K562 treated with DMSO at 1 percent for 24 hours (cell line): ENCODE data around the gene INTS3. TPM values are rescaled to one million over a fixed set of nuclear protein-coding genes. Genes with fewer than 3 reads are reported as not detected.

Experiments
- total RNA-seq: library from RNA; unstranded; fragments of 300-600 nt; gene quantifications from 2 replicates; pipeline ENCODE4 v1.2.3, GENCODE V29; 2022; ENCODE audit warnings: low read depth; ENCODE audit not compliant: insufficient read depth

The INTS3 gene
- 28.2 and 29.5 TPM in 2 replicates for total RNA-seq

GRCh38 chr1:153727463-153728304 lies at the start of gene INTS3:
TSS of gene INTS3 (plus strand) at chr1:153728050. CDS start at chr1:153728635, 585 bp downstream.

GRCh38 chr1:153678519-153679336 lies 49.1 kb upstream of the INTS3 start, which contains the start of gene NPR1:
TSS of gene NPR1 (plus strand) at chr1:153678688. CDS start at chr1:153679109, 421 bp downstream.

GRCh38 chr1:153774780-153775457 lies 47.1 kb downstream of the INTS3 start, which contains the start of gene SLC27A3:
TSS of gene SLC27A3 (plus strand) at chr1:153775407. CDS start at chr1:153775498, 91 bp downstream.

Other genes starting within 250 kb of the INTS3 start
- gene S100A6, start 192.1 kb upstream of the INTS3 start, total RNA-seq: 14.1 and 19.7 TPM in 2 replicates
- gene S100A5, start 187.1 kb upstream of the INTS3 start, total RNA-seq: not detected in 2 replicates
- 5.4 and 6.5 TPM in 2 replicates for gene S100A4, start 182.2 kb upstream of the INTS3 start, total RNA-seq
- gene S100A3, start 178.8 kb upstream of the INTS3 start, total RNA-seq: 0.44 TPM in 1 of 2 replicates, not detected in the other
- gene S100A2, start 162.2 kb upstream of the INTS3 start, total RNA-seq: not detected in 2 replicates
- 5.0 and 5.5 TPM in 2 replicates for gene S100A16, start 114.9 kb upstream of the INTS3 start, total RNA-seq
- 1.3 TPM in 1 of 2 replicates, not detected in the other for gene S100A14, start 111.7 kb upstream of the INTS3 start, total RNA-seq
- 195 and 202 TPM in 2 replicates for gene S100A13, start 100.5 kb upstream of the INTS3 start, total RNA-seq
- gene S100A1, start 99.6 kb upstream of the INTS3 start, total RNA-seq: 31.8 and 34.2 TPM in 2 replicates
- gene CHTOP, start 94.0 kb upstream of the INTS3 start, total RNA-seq: 56.0 and 57.4 TPM in 2 replicates
- gene SNAPIN, start 69.3 kb upstream of the INTS3 start, total RNA-seq: 49.3 and 51.6 TPM in 2 replicates
- 237 and 240 TPM in 2 replicates for gene ILF2, start 57.1 kb upstream of the INTS3 start, total RNA-seq
- gene NPR1, start 49.4 kb upstream of the INTS3 start, total RNA-seq: not detected in 2 replicates
- gene SLC27A3, start 47.4 kb downstream of the INTS3 start, total RNA-seq: 9.0 and 9.3 TPM in 2 replicates
- 11.7 and 12.7 TPM in 2 replicates for gene GATAD2B, start 194.9 kb downstream of the INTS3 start, total RNA-seq
- 45.6 and 46.2 TPM in 2 replicates for gene DENND4B, start 218.7 kb downstream of the INTS3 start, total RNA-seq
- gene CRTC2, start 230.6 kb downstream of the INTS3 start, total RNA-seq: 35.6 and 35.8 TPM in 2 replicates
- 84.3 and 86.0 TPM in 2 replicates for gene SLC39A1, start 235.5 kb downstream of the INTS3 start, total RNA-seq
- 24.5 and 25.3 TPM in 2 replicates for gene CREB3L4, start 239.9 kb downstream of the INTS3 start, total RNA-seq
- 248 and 249 TPM in 2 replicates for gene JTB, start 249.6 kb downstream of the INTS3 start, total RNA-seq